Erythroblast (primary cell): ENCODE measurements around the gene TBX15.

ENCODE experiments used
- GATA1 ChIP-seq: IDR thresholded peaks from 2 replicates; pipeline ENCODE4 v1.6.1; 2011; ENCODE audit warnings: low read depth, mild to moderate bottlenecking, control low read depth, low read length, moderate library complexity
- POLR2A ChIP-seq: IDR thresholded peaks from 2 replicates; pipeline ENCODE4 v1.6.1; 2011; ENCODE audit warnings: mild to moderate bottlenecking, low read length

DNA sequence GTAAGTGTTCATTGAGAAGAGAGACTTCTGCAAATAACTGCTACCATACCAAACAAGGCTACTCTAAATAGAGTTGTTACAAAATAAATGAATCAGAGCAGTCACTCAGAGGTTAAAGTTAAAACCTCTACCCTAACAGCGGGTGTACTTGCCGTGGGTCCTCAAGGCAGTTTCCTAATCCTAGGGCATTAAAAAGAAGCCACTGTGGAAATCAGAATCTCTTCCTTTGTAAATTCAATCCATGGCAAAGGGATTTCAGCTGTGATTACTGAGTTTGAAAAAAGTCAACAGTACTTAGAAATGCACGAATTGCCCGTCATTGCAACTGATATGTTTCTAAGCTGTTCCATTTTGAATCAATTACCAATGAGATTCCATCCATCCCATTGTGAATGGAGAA, 13.5 kb downstream of the TBX15 start:
- TF ChIP-seq POLR2A (no peak), GATA1 (no peak)
